Loucy (cell line): Measurements from ENCODE around the gene FHAD1.

ENCODE experiments used
- EZH2phosphoT487 ChIP-seq: fragments of 200-600 bp; IDR thresholded peaks from 2 replicates; pipeline ENCODE4 v1.6.1; 2018; ENCODE audit warnings: antibody characterized with exemption, mild to moderate bottlenecking, moderate library complexity, borderline replicate concordance
- TF ChIP-seq, protein P1 (sequence below): fragments of 200-600 bp; sonication (generic); conservative IDR thresholded peaks from 2 replicates; pipeline ENCODE4 v1.5.1; 2014; ENCODE audit warnings: mild to moderate bottlenecking, antibody characterized with exemption, low read length

DNA sequence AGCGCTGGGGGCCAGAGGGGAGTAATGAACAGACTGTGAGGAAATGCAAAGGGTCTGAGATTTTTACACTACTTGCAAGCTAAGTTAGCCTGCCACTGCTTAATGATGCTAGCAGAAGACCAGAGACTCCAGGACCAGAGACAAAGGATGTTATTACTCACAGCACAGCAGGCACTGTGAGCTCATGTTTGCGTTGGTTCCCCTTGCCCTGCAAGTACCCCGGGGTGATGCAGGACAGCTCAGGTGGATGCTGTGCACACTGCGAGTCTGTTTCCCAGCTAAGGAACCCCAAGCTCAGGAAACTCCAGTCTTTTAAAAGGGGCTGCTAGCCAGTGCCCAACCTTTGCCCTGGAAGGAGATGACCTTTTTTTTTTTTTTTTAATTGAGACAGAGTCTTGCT, 1.2 kb downstream of the FHAD1 start:
- TF ChIP-seq, protein P1, sequence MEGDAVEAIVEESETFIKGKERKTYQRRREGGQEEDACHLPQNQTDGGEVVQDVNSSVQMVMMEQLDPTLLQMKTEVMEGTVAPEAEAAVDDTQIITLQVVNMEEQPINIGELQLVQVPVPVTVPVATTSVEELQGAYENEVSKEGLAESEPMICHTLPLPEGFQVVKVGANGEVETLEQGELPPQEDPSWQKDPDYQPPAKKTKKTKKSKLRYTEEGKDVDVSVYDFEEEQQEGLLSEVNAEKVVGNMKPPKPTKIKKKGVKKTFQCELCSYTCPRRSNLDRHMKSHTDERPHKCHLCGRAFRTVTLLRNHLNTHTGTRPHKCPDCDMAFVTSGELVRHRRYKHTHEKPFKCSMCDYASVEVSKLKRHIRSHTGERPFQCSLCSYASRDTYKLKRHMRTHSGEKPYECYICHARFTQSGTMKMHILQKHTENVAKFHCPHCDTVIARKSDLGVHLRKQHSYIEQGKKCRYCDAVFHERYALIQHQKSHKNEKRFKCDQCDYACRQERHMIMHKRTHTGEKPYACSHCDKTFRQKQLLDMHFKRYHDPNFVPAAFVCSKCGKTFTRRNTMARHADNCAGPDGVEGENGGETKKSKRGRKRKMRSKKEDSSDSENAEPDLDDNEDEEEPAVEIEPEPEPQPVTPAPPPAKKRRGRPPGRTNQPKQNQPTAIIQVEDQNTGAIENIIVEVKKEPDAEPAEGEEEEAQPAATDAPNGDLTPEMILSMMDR = no peak
- TF ChIP-seq EZH2phosphoT487 = no peak
